NCI-H510A treated with DMSO at 0.1 percent for 48 hours (cell line): Measurements from ENCODE around the gene ACSL5.

Experiments
- DNase-seq: peaks from one replicate; lab custom pipeline; 2025; lab: John Stamatoyannopoulos, UW

ACSL5 gene

DNA sequence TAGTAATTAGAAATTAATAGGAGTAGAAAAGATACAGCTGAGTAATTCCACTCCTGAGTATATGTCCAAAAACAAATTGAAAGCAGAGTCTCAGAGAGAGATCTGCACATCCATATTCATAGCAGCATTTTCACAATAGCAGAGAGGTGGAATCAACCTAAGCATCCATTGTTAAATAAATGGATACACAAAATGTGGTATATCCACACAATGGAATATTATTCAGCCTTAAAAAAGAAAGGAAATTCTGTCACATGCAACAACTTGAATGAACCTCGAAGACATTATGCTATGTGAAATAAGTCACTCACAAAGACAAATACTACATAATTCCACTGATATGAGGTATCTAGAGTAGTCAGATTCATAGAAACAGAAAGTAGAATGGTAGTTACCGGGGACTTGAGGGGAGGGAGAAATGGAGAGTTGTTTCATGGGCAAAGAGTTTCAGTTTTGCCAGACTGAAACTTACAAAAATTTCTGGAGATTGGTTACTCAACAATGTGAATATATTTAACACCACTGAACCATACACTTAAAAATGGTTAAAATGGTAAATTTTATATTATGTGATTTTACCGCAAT, 91.5 kb downstream of the ACSL5 start:
- no peak for DNase-seq

DNA sequence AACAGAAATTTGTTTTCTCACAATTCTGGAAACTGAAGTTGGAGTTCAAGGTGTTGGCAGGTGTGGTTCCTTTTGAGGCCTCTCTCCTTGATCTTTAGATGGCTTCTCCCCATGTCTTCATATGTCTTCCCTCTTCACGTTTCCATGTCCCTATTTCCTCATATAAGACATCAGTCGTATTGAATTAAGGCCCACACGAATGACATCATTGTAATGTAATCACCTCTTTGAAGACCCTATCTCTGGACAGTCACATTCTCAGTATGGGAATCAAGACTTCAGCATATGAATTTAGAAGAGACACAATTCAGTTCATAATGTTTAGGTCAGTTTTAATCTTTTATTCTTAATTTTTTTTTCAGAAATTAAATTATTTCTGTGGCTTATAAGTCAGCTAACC, 92.9 kb downstream of the ACSL5 start:
- DNase-seq = no peak

DNA sequence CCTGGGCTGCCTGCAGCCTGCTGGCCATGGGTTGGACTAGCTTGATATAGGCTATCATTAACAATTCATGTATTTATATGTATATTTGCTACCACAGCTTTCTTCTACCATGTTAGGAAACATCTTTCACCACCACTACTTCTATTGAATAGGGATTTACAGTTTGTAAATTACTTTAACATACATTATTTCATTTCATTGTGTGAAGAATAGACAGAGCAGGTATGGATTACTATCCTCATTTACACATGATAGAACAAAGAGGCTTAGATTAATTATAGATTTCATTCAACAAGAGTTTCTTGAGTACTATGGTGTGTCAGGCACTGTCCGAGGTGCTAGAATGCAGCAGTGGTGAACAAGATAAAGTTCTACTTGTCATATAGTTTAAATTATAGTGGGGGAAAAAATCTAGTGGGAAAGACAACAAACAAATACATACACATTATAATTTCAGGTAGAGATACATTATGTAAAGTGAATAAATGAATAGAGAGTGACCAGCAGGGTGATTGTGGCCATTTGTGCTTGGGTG, 93.7 kb downstream of the ACSL5 start:
- DNase-seq = no peak

DNA sequence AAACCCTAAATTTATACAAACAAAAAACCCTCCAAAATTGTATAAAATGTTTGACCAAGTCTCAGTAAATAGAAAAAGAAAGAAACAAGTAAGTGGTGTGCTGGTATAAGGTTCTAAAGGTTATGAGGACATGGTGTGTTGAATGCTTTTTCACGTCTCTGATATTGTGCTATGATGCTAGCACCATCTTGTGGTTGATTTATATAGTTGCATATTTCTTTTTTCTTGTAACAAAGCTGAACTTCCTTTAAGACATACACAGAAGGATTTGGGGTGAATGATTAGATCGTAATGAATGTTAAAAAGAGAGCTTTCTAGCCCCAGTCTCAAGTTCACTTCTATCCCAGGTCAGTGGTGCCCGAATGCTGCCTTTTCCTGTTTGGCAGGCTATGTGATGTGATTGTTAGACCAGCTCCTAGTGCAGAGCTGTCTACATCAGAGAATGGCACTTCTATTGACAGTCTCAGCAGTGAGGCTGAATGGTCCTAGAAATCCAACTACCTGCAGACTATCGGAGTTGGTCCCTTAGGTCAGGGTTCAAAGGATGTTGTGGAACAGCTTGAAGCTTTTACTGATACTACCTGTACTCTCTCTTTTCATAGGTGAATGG, 98.1 kb downstream of the ACSL5 start:
- DNase-seq = peak; percentile 86

DNA sequence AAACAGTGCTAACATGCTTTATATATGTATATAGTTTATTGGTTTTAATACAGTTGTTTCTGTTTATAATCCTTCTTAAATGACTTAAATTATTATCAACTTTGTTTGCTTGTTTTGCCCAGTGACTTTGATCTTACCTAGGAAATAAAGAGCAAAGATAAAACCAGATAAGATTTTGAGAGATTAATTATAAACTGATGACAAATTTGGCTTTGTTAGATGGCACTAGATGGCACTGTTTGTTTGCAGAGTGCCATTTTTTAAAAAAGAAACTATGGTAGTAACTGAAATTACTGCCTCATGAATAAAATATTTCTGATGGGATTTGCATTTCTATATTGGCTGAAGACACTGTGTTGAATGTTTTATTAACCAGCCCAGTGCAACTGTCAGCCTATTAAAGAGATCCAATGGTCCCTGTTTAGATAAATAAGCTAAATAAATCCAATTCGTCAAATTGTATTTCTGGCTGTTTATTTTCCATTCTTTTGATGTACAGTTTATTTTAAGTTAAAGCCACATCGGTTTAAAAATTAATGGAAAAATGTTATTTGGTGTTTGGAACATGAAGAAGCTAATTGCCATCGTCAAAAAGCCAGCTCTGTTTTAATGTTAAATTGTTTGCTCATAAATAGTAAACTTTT, 101.8 kb downstream of the ACSL5 start:
- peak; percentile 14 for DNase-seq
